ENCODE data around the gene INPP4A.

Gene INPP4A

DNA sequence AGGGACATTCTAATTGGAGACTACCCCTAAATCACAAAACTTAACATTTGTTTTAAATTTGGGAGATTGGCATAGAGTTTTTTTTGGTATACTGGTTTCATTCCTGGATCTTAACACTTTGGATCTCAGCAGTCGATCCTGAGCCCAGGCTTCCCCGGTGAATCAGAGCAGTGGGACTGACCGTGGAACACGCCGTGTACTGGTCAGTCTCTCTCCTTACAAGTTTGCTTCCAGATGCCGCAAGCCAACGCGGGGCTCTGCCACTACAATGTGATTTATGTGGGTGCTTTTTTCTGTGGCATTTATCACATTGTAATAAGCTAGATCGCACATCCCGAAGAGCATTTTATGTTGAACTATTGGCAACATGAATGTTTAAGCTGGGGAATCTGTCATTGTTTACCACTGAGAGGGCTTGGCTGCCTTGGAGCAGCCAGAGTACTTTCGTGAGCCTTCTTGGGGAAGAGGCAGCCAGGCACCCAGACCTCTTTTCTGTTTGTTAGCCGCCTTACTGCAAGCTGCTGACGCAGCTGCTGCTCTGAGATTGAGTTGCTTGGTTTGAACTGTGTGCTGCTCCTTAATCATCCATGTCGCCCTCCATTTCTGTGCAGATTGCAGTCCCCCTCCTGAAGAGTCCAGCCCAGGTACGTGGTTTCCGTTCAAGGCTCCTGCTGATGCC, 114.3 kb downstream of the INPP4A start:
- no peak for ATAC-seq
- no peak for TF ChIP-seq ZFP3 (CRISPR knock-in tag; IDR thresholded peaks at IDR 0.05)
- TF ChIP-seq PPARA (CRISPR knock-in tag; IDR thresholded peaks at IDR 0.05; ENCODE audit: borderline replicate concordance), result no peak
- no peak for TF ChIP-seq SNAI2 (CRISPR knock-in tag; IDR thresholded peaks at IDR 0.05)
- no peak for TF ChIP-seq TCF4 (CRISPR knock-in tag; IDR thresholded peaks at IDR 0.05; ENCODE audit: borderline replicate concordance)
- no peak for TF ChIP-seq CSDC2 (CRISPR knock-in tag; IDR thresholded peaks at IDR 0.05)
- TF ChIP-seq, protein P1, sequence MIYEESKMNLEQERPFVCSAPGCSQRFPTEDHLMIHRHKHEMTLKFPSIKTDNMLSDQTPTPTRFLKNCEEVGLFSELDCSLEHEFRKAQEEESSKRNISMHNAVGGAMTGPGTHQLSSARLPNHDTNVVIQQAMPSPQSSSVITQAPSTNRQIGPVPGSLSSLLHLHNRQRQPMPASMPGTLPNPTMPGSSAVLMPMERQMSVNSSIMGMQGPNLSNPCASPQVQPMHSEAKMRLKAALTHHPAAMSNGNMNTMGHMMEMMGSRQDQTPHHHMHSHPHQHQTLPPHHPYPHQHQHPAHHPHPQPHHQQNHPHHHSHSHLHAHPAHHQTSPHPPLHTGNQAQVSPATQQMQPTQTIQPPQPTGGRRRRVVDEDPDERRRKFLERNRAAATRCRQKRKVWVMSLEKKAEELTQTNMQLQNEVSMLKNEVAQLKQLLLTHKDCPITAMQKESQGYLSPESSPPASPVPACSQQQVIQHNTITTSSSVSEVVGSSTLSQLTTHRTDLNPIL (CRISPR knock-in tag; IDR thresholded peaks at IDR 0.05; ENCODE audit: low read depth), result no peak
- no peak for TF ChIP-seq ARNTL (CRISPR knock-in tag; IDR thresholded peaks at IDR 0.05; ENCODE audit: borderline replicate concordance, low read depth)
- TF ChIP-seq, protein P2, sequence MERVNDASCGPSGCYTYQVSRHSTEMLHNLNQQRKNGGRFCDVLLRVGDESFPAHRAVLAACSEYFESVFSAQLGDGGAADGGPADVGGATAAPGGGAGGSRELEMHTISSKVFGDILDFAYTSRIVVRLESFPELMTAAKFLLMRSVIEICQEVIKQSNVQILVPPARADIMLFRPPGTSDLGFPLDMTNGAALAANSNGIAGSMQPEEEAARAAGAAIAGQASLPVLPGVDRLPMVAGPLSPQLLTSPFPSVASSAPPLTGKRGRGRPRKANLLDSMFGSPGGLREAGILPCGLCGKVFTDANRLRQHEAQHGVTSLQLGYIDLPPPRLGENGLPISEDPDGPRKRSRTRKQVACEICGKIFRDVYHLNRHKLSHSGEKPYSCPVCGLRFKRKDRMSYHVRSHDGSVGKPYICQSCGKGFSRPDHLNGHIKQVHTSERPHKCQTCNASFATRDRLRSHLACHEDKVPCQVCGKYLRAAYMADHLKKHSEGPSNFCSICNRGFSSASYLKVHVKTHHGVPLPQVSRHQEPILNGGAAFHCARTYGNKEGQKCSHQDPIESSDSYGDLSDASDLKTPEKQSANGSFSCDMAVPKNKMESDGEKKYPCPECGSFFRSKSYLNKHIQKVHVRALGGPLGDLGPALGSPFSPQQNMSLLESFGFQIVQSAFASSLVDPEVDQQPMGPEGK (CRISPR knock-in tag; IDR thresholded peaks at IDR 0.05; ENCODE audit: borderline replicate concordance), result no peak
- TF ChIP-seq RARB (CRISPR knock-in tag; IDR thresholded peaks at IDR 0.05), result no peak
- no peak for TF ChIP-seq ESRRG (CRISPR knock-in tag; IDR thresholded peaks at IDR 0.05)
- TF ChIP-seq BACH2 (CRISPR knock-in tag; IDR thresholded peaks at IDR 0.05; ENCODE audit: borderline replicate concordance), result no peak
- TF ChIP-seq, protein P3, sequence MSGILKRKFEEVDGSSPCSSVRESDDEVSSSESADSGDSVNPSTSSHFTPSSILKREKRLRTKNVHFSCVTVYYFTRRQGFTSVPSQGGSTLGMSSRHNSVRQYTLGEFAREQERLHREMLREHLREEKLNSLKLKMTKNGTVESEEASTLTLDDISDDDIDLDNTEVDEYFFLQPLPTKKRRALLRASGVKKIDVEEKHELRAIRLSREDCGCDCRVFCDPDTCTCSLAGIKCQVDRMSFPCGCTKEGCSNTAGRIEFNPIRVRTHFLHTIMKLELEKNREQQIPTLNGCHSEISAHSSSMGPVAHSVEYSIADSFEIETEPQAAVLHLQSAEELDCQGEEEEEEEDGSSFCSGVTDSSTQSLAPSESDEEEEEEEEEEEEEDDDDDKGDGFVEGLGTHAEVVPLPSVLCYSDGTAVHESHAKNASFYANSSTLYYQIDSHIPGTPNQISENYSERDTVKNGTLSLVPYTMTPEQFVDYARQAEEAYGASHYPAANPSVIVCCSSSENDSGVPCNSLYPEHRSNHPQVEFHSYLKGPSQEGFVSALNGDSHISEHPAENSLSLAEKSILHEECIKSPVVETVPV (CRISPR knock-in tag; IDR thresholded peaks at IDR 0.05), result no peak
- TF ChIP-seq ISL1 (CRISPR knock-in tag; IDR thresholded peaks at IDR 0.05), result no peak
- no peak for TF ChIP-seq ZNF8 (CRISPR knock-in tag; IDR thresholded peaks at IDR 0.05)
- TF ChIP-seq TSHZ2 (CRISPR knock-in tag; IDR thresholded peaks at IDR 0.05), result no peak
- TF ChIP-seq OSR1 (CRISPR knock-in tag; IDR thresholded peaks at IDR 0.05), result no peak
- no peak for TF ChIP-seq ZNF70 (CRISPR knock-in tag; IDR thresholded peaks at IDR 0.05)

- no peak for ATAC-seq
- TF ChIP-seq ZFP30 (CRISPR knock-in tag; IDR thresholded peaks at IDR 0.05) (no peak), ZNF70 (CRISPR knock-in tag; IDR thresholded peaks at IDR 0.05) (no peak), ZC3H10 (CRISPR knock-in tag; IDR thresholded peaks at IDR 0.05) (no peak), SNAI2 (CRISPR knock-in tag; IDR thresholded peaks at IDR 0.05) (no peak), PPARA (CRISPR knock-in tag; IDR thresholded peaks at IDR 0.05; ENCODE audit: borderline replicate concordance) (no peak), ISL1 (CRISPR knock-in tag; IDR thresholded peaks at IDR 0.05) (no peak), ZFP3 (CRISPR knock-in tag; IDR thresholded peaks at IDR 0.05) (no peak), ZNF8 (CRISPR knock-in tag; IDR thresholded peaks at IDR 0.05) (no peak), TCF4 (CRISPR knock-in tag; IDR thresholded peaks at IDR 0.05; ENCODE audit: borderline replicate concordance) (no peak), RARB (CRISPR knock-in tag; IDR thresholded peaks at IDR 0.05) (no peak)
- TF ChIP-seq, protein P1 (CRISPR knock-in tag; IDR thresholded peaks at IDR 0.05; ENCODE audit: low read depth), result no peak
- TF ChIP-seq, protein P2 (CRISPR knock-in tag; IDR thresholded peaks at IDR 0.05; ENCODE audit: borderline replicate concordance), result no peak
Measured at GRCh38 chr2:98559581-98559980, 114.9 kb downstream of the INPP4A start.

All from SK-N-SH treated with all-trans-retinoic acid at 6 μM for 48 hours (cell line).